Measurements from ENCODE around the gene TAF3. TPM values are rescaled to one million over a fixed set of nuclear protein-coding genes. Genes with fewer than 3 reads are reported as not detected.

TAF3 gene
- total RNA-seq, 1 experiment from 2014 or later: 5.5 TPM

DNA sequence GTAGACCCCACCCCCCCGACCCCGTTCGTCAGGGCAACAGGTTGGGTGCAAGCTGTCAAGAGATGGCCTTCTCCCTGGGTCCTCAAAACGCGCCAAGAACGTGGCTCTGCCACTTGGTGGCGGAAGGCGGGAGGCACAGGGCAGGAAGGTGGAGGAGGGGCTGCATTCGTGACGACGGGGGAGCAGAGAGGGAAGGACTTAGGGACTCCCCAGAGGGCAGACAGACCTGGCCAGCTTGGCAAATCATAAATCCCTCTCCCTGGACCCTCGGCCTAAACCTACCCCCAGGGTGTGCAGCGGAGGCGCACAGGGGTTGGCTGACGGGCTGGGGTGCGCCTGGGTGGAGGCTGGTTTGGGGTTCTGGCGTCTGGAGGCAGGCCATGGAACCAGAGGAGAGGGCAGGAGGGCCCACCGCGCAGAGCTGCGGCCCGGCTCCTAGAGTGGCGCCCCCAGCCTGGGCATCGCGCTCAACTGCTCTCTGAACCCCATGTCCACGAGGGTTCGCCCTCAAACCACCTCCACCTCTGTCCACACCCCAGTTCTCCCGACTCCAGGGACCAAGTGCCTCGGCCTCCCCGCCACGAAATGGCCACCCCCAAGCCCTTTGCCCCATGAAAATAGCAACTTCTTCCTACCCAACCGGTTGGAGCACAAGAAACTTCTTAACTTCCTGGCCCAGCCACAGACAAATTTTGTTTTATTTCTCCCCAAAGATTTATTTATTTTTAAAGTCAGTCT lies 225.4 kb downstream of the TAF3 start:
- no peak for DNase-seq (ENCODE audit: low read depth, low spot score)
- ChIA-PET CTCF (interaction anchor here (0.6 kb wide), 1 partner anchor 14 kb away, joined by 4 read pairs; no protein-coding TSS in a partner anchor), POLR2A (no interaction called here)
- no peak overlapping the region for H3K27ac ChIP-seq (ENCODE audit: low read length)
- H3K9me3 ChIP-seq (ENCODE audit: control insufficient read depth, insufficient read depth, low read depth, low read length): no peaks in the 10 kb centered on the region
- no peaks in the 10 kb centered on the region for H3K4me1 ChIP-seq (ENCODE audit: control insufficient read depth, insufficient read depth, low read length)
- no TSS peak for BruUV-seq (replicated peaks)
- intact Hi-C loops (cut with micrococcal nuclease; ENCODE audit: unreplicated experiment) (no loop called here), in situ Hi-C loops (cut with HindIII; ENCODE audit: low pct_unique_long_range_greater_than_20kb, low sequenced_read_pairs) (no loop called here)
- no peak for ATAC-seq
- no peak overlapping the region for H3K4me3 ChIP-seq (ENCODE audit: low read depth in 2 of 2, low read length in 2 of 2)
- H3K36me3 ChIP-seq (ENCODE audit: control insufficient read depth, insufficient read depth, low read length): no peaks in the 10 kb centered on the region
- TF ChIP-seq REST (IDR thresholded peaks at IDR 0.05; ENCODE audit: insufficient read depth in 1 of 2, low read depth in 2 of 2, low read length in 1 of 2) (no peak), POLR2AphosphoS5 (IDR thresholded peaks at IDR 0.05; ENCODE audit: low read depth, low read length) (no peak), SIN3A (IDR thresholded peaks at IDR 0.05; ENCODE audit: borderline replicate concordance, insufficient read depth, low read depth, low read length) (no peak), TCF7L2 (IDR thresholded peaks at IDR 0.05; ENCODE audit: low read depth, low read length) (no peak)
- TF ChIP-seq, protein P1, sequence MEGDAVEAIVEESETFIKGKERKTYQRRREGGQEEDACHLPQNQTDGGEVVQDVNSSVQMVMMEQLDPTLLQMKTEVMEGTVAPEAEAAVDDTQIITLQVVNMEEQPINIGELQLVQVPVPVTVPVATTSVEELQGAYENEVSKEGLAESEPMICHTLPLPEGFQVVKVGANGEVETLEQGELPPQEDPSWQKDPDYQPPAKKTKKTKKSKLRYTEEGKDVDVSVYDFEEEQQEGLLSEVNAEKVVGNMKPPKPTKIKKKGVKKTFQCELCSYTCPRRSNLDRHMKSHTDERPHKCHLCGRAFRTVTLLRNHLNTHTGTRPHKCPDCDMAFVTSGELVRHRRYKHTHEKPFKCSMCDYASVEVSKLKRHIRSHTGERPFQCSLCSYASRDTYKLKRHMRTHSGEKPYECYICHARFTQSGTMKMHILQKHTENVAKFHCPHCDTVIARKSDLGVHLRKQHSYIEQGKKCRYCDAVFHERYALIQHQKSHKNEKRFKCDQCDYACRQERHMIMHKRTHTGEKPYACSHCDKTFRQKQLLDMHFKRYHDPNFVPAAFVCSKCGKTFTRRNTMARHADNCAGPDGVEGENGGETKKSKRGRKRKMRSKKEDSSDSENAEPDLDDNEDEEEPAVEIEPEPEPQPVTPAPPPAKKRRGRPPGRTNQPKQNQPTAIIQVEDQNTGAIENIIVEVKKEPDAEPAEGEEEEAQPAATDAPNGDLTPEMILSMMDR (IDR thresholded peaks at IDR 0.05): no peak
- no peaks in the 10 kb centered on the region; the same call in 1 of the 2 replicates for H3K27me3 ChIP-seq (ENCODE audit: control insufficient read depth, insufficient read depth, low read length)

DNA sequence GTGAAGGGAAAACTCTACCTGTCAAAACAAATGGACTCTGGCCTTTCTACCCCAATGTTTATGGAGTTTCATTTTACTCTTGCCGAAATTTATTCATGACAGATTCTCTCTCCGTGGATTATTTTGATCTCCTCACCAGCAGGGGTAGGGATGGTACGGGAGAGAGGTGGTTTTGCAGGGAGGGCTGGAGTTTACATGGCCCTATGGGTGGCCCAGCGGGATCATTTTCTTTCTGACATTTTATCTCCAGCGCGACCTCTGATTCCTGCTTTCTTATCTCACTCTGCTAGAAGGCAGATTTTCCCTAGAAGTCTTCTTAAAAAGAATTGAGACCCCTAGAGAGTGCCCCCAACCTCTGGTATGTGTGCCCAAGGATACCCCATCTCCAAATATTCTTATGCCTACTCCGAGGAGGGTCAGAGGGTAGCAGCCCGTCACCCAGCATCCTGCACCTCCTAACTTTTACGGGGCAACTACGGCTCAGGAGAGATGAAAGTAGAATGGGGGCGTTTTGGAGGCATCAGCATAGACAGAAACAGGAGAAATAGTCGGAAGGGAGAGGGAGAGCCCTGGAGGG lies 226.1 kb downstream of the TAF3 start:
- TF ChIP-seq POLR2AphosphoS5 (IDR thresholded peaks at IDR 0.05; ENCODE audit: low read depth, low read length): no peak
- TF ChIP-seq REST (IDR thresholded peaks at IDR 0.05; ENCODE audit: insufficient read depth in 1 of 2, low read depth in 2 of 2, low read length in 1 of 2): no peak
- TF ChIP-seq SIN3A (IDR thresholded peaks at IDR 0.05; ENCODE audit: borderline replicate concordance, insufficient read depth, low read depth, low read length): no peak
- no peak for TF ChIP-seq TCF7L2 (IDR thresholded peaks at IDR 0.05; ENCODE audit: low read depth, low read length)
- TF ChIP-seq, protein P1 (IDR thresholded peaks at IDR 0.05): no peak
- intact Hi-C loops (cut with micrococcal nuclease; ENCODE audit: unreplicated experiment): no loop called here
- CTCF ChIA-PET: no interaction called here

More for the DNA sequence above, 226.1 kb downstream of the TAF3 start:
- POLR2A ChIA-PET: no interaction called here
- Histone ChIP-seq H3K36me3 (ENCODE audit: control insufficient read depth, insufficient read depth, low read length) (no peaks in the 10 kb centered on the region), H3K27me3 (ENCODE audit: control insufficient read depth, insufficient read depth, low read length) (no peaks in the 10 kb centered on the region; the same call in 1 of the 2 replicates), H3K27ac (ENCODE audit: low read length) (no peak overlapping the region), H3K9me3 (ENCODE audit: control insufficient read depth, insufficient read depth, low read depth, low read length) (no peaks in the 10 kb centered on the region), H3K4me3 (ENCODE audit: low read depth in 2 of 2, low read length in 2 of 2) (no peak overlapping the region; a peak in 2 of 4 replicates), H3K4me1 (ENCODE audit: control insufficient read depth, insufficient read depth, low read length) (no peaks in the 10 kb centered on the region)
- BruUV-seq (replicated peaks): no TSS peak
- in situ Hi-C loops (cut with HindIII; ENCODE audit: low pct_unique_long_range_greater_than_20kb, low sequenced_read_pairs): no loop called here
- DNase-seq (ENCODE audit: low read depth, low spot score): no peak
- no peak for ATAC-seq

Data from Panc1 (cell line).